Tongue (tissue), 2 donors: Measurements from ENCODE around the gene NACC2. TPM values are rescaled to one million over a fixed set of nuclear protein-coding genes. Genes with fewer than 3 reads are reported as not detected.
A peak's percentile ranks its signal among the peaks of the same experiment; 100 is the strongest.

Experiments used
- DNase-seq: peaks from one replicate; pipeline ENCODE4 v3.0.0-alpha.2; 2015
- total RNA-seq: library from RNA; depleted of rRNA; stranded (reverse); fragments of >200 nt; gene quantifications from one replicate; pipeline ENCODE4 v1.2.3, GENCODE V29; 2014

NACC2 gene
- total RNA-seq, 1 donor from 2014 or later = 9.8 TPM

- DNase-seq = no peak
Measured at GRCh38 chr9:136010615-136011361, 84.3 kb downstream of the NACC2 start.

GRCh38 chr9:136010176-136010575, 84.9 kb downstream of the NACC2 start:
- no peak for DNase-seq

GRCh38 chr9:136009516-136009915, 85.6 kb downstream of the NACC2 start:
- DNase-seq = no peak

GRCh38 chr9:136008693-136008997, 86.4 kb downstream of the NACC2 start:
- no peak for DNase-seq

- DNase-seq = no peak
Measured at GRCh38 chr9:136007934-136008692, 87.0 kb downstream of the NACC2 start.

- no peak for DNase-seq
Measured at GRCh38 chr9:136007276-136007933, 87.7 kb downstream of the NACC2 start.

- DNase-seq = no peak
Measured at GRCh38 chr9:136006169-136006568, 88.9 kb downstream of the NACC2 start.

GRCh38 chr9:136004712-136005111, 90.4 kb downstream of the NACC2 start:
- DNase-seq = no peak

GRCh38 chr9:136004219-136004618, 90.9 kb downstream of the NACC2 start:
- DNase-seq = no peak

GRCh38 chr9:136003411-136004218, 91.5 kb downstream of the NACC2 start:
- peak; percentile 56 for DNase-seq

- DNase-seq = peak; percentile 80
Measured at GRCh38 chr9:136002881-136003280, 92.2 kb downstream of the NACC2 start.

GRCh38 chr9:136002215-136002614, 92.9 kb downstream of the NACC2 start:
- no peak for DNase-seq

- DNase-seq = peak; percentile 68
Measured at GRCh38 chr9:136001231-136001630, 93.9 kb downstream of the NACC2 start.

- no peak for DNase-seq
Measured at GRCh38 chr9:135998410-135999071, 96.5 kb downstream of the NACC2 start.

- no peak for DNase-seq
Measured at GRCh38 chr9:135998016-135998380, 97.1 kb downstream of the NACC2 start.

- DNase-seq = no peak
Measured at GRCh38 chr9:135997090-135998015, 97.7 kb downstream of the NACC2 start.

- no peak for DNase-seq
Measured at GRCh38 chr9:135995816-135996215, 99.3 kb downstream of the NACC2 start.

GRCh38 chr9:135994501-135995192, 100.4 kb downstream of the NACC2 start:
- no peak for DNase-seq

GRCh38 chr9:135993765-135994500, 101.2 kb downstream of the NACC2 start:
- DNase-seq = no peak

- no peak for DNase-seq
Measured at GRCh38 chr9:135993409-135993742, 101.7 kb downstream of the NACC2 start.
